Parathyroid adenoma (tissue), 2 donors: ENCODE measurements around the gene KRT79.

Experiments
- H2AFZ ChIP-seq: fragments of 300-600 bp; sonication (generic); one replicate; pipeline ENCODE4 v1.7.0; 2017; ENCODE audit warnings: antibody characterized with exemption, mild to moderate bottlenecking
- H3K27ac ChIP-seq: fragments of 300-600 bp; sonication (generic); one replicate; pipeline ENCODE4 v1.7.0; 2017
- H3K27me3 ChIP-seq: fragments of 300-600 bp; sonication (generic); one replicate; pipeline ENCODE4 v1.7.0; 2017; ENCODE audit warnings: low read length; ENCODE audit not compliant: control insufficient read depth, insufficient read depth
- H3K36me3 ChIP-seq: fragments of 300-600 bp; sonication (generic); one replicate; pipeline ENCODE4 v1.7.0; 2017; ENCODE audit warnings: low read length; ENCODE audit not compliant: control insufficient read depth, insufficient read depth
- H3K4me1 ChIP-seq: fragments of 300-600 bp; sonication (generic); one replicate; pipeline ENCODE4 v1.7.0; 2017; ENCODE audit warnings: control low read depth
- H3K4me2 ChIP-seq: fragments of 300-600 bp; sonication (generic); one replicate; pipeline ENCODE4 v1.7.0; 2017; ENCODE audit warnings: low read length
- H3K4me3 ChIP-seq: fragments of 300-600 bp; sonication (generic); one replicate; pipeline ENCODE4 v1.7.0; 2017; ENCODE audit warnings: low read depth, low read length
- H3K79me2 ChIP-seq: fragments of 300-600 bp; sonication (generic); one replicate; pipeline ENCODE4 v1.7.0; 2017; ENCODE audit warnings: control low read depth
- H3K9ac ChIP-seq: fragments of 300-600 bp; sonication (generic); one replicate; pipeline ENCODE4 v1.7.0; 2017; ENCODE audit warnings: mild to moderate bottlenecking
- H3K9me3 ChIP-seq: fragments of 300-600 bp; sonication (generic); one replicate; pipeline ENCODE4 v1.7.0; 2017; ENCODE audit warnings: low read length; ENCODE audit not compliant: control insufficient read depth
- TF ChIP-seq, protein P1 (sequence below): fragments of 300-600 bp; sonication (generic); IDR thresholded peaks from one replicate; pipeline ENCODE4 v1.7.0; 2017; ENCODE audit warnings: antibody characterized with exemption, mild to moderate bottlenecking
- donor health status: primary hyperparathyroidism.

The KRT79 gene

DNA sequence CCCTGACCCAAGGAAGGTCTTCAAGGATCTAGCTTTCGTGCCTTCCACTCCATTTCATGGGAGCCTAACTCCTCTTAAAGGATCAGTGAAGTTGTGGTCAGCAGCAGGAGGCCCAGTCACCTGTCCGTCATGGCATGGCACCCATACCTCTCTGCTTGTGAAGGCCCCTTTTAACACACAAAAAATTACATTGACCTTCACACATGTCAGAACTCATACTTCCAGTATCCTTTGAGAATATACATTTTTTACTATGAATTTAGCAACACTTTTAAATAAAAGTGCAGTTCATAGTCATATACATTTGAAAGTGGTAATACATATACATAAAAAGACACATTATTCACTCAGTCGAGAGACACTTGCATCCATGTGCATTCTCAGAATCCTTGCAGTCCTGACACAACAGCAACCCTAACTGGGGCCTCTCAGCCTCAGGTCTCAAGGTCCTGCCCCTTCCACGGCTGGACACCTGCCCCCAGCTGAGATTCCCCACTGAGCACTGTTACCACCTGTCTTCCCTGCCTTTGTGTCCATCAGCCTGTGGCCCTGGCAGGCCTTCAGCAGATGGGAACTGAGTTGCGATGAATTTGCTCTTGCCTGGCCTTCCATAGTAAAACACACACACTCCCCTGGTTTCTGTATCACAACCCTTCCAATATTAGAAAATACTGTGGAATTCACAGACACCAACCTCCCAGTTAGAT is 34.5 kb downstream of the KRT79 start:
- no peaks in the 10 kb centered on the region for H3K9me3 ChIP-seq
- no peak overlapping the region for H3K4me2 ChIP-seq
- TF ChIP-seq, protein P1, sequence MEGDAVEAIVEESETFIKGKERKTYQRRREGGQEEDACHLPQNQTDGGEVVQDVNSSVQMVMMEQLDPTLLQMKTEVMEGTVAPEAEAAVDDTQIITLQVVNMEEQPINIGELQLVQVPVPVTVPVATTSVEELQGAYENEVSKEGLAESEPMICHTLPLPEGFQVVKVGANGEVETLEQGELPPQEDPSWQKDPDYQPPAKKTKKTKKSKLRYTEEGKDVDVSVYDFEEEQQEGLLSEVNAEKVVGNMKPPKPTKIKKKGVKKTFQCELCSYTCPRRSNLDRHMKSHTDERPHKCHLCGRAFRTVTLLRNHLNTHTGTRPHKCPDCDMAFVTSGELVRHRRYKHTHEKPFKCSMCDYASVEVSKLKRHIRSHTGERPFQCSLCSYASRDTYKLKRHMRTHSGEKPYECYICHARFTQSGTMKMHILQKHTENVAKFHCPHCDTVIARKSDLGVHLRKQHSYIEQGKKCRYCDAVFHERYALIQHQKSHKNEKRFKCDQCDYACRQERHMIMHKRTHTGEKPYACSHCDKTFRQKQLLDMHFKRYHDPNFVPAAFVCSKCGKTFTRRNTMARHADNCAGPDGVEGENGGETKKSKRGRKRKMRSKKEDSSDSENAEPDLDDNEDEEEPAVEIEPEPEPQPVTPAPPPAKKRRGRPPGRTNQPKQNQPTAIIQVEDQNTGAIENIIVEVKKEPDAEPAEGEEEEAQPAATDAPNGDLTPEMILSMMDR = no peak
- H3K27ac ChIP-seq = no peak overlapping the region
- H3K27me3 ChIP-seq = no peaks in the 10 kb centered on the region
- no peak overlapping the region for H2AFZ ChIP-seq
- H3K4me3 ChIP-seq = no peak overlapping the region
- no peaks in the 10 kb centered on the region for H3K79me2 ChIP-seq
- no peaks in the 10 kb centered on the region for H3K4me1 ChIP-seq
- H3K36me3 ChIP-seq = no peaks in the 10 kb centered on the region
- no peak overlapping the region for H3K9ac ChIP-seq

DNA sequence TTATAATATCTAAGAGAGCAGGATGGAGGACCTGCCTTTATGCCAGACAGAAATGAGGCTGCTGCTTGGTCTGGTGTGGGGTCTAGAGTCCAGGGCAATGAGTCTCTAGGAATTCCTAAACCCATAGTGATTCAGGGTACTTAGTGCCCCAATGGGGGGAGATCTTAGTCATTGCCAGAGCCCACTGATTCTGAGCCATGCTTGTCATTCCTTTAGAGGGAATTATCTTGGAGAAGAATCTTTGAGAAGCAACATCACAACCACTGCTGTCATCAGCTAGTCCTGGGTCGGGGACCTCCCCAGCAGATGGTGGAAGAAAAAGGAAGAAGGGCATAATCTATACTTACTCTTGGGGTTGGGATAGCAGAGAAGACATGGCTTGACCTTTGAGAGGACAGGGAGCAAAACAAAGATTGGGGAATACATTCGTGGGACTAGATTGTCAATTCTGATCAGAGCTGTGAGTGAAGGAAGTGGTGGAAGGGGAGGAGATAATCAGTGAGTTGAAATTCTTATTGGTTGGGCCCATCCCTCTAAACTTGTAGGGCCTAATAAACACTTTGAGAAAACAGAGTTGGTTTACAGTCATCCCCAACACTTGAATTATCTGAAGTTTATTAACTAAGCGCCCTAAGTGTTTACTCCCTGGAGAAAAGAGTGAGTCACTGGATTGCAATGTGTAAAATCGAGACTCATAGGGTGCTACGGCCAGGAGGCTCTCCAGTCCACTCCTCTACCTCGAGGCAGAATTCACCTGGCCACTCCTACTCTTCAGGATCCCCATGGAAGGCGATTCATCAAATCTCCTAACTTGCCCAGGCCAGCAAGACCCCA is 35.2 kb downstream of the KRT79 start:
- no peaks in the 10 kb centered on the region for H3K9me3 ChIP-seq
- H2AFZ ChIP-seq = no peak overlapping the region
- TF ChIP-seq, protein P1 = no peak
- H3K27me3 ChIP-seq = no peaks in the 10 kb centered on the region
- H3K9ac ChIP-seq = no peak overlapping the region
- no peaks in the 10 kb centered on the region for H3K79me2 ChIP-seq
- no peak overlapping the region for H3K4me3 ChIP-seq
- no peak overlapping the region for H3K27ac ChIP-seq
- no peak overlapping the region for H3K4me2 ChIP-seq
- no peaks in the 10 kb centered on the region for H3K36me3 ChIP-seq
- no peaks in the 10 kb centered on the region for H3K4me1 ChIP-seq

DNA sequence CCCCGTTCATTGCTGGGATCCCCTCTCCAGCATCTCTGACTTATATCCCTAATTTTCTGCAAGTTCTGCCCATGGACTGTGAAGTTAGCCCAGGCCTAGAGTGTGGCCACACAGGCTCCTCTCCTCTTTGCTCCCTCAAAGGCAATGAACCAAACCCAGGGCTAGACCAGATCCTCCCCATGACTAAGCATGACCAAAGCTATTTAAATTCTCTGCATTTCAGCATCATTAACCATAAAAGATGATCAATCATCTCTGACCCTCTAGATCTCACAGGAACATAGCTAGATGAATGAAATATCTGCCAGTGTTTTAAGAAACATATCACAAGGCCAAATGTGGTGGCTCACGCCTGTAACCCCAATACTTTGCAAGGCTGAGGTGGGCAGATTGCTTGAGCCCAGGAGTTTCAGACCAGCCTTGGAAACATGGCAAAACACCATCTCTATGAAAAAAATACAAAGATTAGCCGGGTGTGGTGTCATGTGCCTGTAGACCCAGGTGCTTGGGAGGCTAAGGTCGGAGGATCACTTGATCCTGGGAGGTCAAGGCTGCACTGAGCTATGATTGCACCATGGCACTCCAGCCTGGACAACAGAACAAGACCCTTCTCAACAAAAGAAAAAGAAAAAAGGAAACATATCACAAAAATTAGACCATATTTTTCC is 36.0 kb downstream of the KRT79 start:
- H3K4me1 ChIP-seq = no peaks in the 10 kb centered on the region
- H2AFZ ChIP-seq = no peak overlapping the region
- no peak overlapping the region for H3K4me2 ChIP-seq
- no peaks in the 10 kb centered on the region for H3K36me3 ChIP-seq
- TF ChIP-seq, protein P1 = no peak
- no peaks in the 10 kb centered on the region for H3K9me3 ChIP-seq
- H3K27ac ChIP-seq = no peak overlapping the region
- H3K9ac ChIP-seq = no peak overlapping the region
- H3K4me3 ChIP-seq = no peak overlapping the region
- no peaks in the 10 kb centered on the region for H3K79me2 ChIP-seq
- no peaks in the 10 kb centered on the region for H3K27me3 ChIP-seq

DNA sequence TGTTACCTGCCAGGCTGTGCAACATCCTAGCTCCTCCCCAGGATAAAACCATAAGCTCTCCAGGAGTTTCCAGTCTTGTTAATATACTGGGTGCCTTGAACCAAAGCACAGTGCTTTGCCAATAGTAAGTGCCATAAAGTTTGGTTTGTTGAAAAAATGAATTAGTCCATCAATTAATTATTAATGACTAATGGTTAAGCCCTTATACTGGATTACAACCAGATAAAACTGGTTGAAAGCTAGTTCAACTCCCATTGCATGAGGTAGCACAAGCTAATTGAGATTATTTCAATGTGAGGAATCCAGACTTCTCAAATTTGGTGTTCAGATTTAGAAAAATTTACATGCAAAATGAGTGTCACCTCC is 36.6 kb downstream of the KRT79 start:
- H3K4me2 ChIP-seq = no peak overlapping the region
- no peak overlapping the region for H3K4me3 ChIP-seq
- TF ChIP-seq, protein P1 = no peak
- H3K27ac ChIP-seq = no peak overlapping the region
- no peaks in the 10 kb centered on the region for H3K9me3 ChIP-seq
- H2AFZ ChIP-seq = no peak overlapping the region
- no peaks in the 10 kb centered on the region for H3K36me3 ChIP-seq
- H3K27me3 ChIP-seq = no peaks in the 10 kb centered on the region
- no peak overlapping the region for H3K9ac ChIP-seq
- no peaks in the 10 kb centered on the region for H3K4me1 ChIP-seq
- H3K79me2 ChIP-seq = no peaks in the 10 kb centered on the region
